AG04449 (cell line): ENCODE data around the gene ZIC4.

ENCODE experiments used
- CTCF ChIA-PET: fragments of 350-600 bp; formaldehyde crosslinking; extraction: SDS; loops from one replicate; lab custom pipeline; 2021; ENCODE audit warnings: antibody characterized with exemption; lab: Yijun Ruan, JAX
- POLR2A ChIA-PET: fragments of 400-600, 350-600 bp; formaldehyde crosslinking; extraction: SDS; loops from one replicate; lab custom pipeline; 2020; ENCODE audit warnings: antibody characterized with exemption, inconsistent platforms; lab: Yijun Ruan, JAX
- DNase-seq: peaks from one replicate; pipeline ENCODE4 v3.0.0-alpha.2; 2010; ENCODE audit warnings: low read depth, low spot score
- H3K4me3 ChIP-seq: 2 replicates; pipeline ENCODE4 v1.5.1; 2011; ENCODE audit warnings: low read depth, mild to moderate bottlenecking, control low read depth, low read length
- TF ChIP-seq, protein P1 (sequence below): IDR thresholded peaks from one replicate; pipeline ENCODE4 v1.5.1; 2011; ENCODE audit warnings: mild to moderate bottlenecking, moderate library complexity, low read length, control low read depth, inconsistent platforms; ENCODE audit not compliant: insufficient read depth; ENCODE audit errors: missing control alignments

The ZIC4 gene

GRCh38 chr3:147397155-147397874, 9.0 kb downstream of the ZIC4 start:
- no peak overlapping the region for H3K4me3 ChIP-seq
- TF ChIP-seq, protein P1, sequence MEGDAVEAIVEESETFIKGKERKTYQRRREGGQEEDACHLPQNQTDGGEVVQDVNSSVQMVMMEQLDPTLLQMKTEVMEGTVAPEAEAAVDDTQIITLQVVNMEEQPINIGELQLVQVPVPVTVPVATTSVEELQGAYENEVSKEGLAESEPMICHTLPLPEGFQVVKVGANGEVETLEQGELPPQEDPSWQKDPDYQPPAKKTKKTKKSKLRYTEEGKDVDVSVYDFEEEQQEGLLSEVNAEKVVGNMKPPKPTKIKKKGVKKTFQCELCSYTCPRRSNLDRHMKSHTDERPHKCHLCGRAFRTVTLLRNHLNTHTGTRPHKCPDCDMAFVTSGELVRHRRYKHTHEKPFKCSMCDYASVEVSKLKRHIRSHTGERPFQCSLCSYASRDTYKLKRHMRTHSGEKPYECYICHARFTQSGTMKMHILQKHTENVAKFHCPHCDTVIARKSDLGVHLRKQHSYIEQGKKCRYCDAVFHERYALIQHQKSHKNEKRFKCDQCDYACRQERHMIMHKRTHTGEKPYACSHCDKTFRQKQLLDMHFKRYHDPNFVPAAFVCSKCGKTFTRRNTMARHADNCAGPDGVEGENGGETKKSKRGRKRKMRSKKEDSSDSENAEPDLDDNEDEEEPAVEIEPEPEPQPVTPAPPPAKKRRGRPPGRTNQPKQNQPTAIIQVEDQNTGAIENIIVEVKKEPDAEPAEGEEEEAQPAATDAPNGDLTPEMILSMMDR, result no peak
- ChIA-PET CTCF (no interaction called here), POLR2A (no interaction called here)
- DNase-seq, result no peak

DNA sequence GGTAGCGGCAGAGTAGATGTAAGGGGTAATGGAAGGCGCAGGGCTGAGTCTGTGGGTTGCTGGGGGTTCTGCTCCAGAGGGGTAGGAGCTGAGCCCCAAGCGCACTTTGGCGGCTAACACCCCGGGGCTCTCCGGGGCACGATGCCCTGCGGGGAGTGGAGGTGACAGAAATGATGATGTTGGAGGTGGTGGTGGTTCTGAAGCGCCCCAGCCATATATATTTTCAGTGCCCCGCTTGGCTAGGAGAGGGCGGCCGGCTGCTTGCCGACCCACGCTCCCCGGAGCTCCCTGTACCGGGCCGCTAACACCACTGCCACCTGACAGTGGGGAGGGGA, 9.7 kb downstream of the ZIC4 start:
- POLR2A ChIA-PET, result no interaction called here
- CTCF ChIA-PET, result no interaction called here

GRCh38 chr3:147395899-147396711, 10.2 kb downstream of the ZIC4 start:
- TF ChIP-seq, protein P1, result no peak
- no peak for DNase-seq
- ChIA-PET POLR2A (no interaction called here), CTCF (no interaction called here)
- no peak overlapping the region; the same call in 1 of the 2 replicates for H3K4me3 ChIP-seq

More for the DNA sequence above, 9.7 kb downstream of the ZIC4 start:
- TF ChIP-seq, protein P1, result no peak
- no peak overlapping the region for H3K4me3 ChIP-seq
- no peak for DNase-seq

GRCh38 chr3:147394884-147395225, 11.5 kb downstream of the ZIC4 start:
- TF ChIP-seq, protein P1, result no peak
- peak overlapping the region; percentile 62 for H3K4me3 ChIP-seq
- DNase-seq, result no peak
- POLR2A ChIA-PET, result interaction anchor here (0.6 to 0.7 kb wide), 2 partner anchors 258 to 538 kb away, joined by 4 read pairs; no protein-coding TSS in a partner anchor
- CTCF ChIA-PET, result interaction anchor here (1.2 to 1.3 kb wide), 3 partner anchors 10 to 16 kb away, joined by 3 to 4 read pairs (median 3); no protein-coding TSS in a partner anchor

- POLR2A ChIA-PET, result interaction anchor here (0.6 to 2.1 kb wide), 3 partner anchors 17 to 538 kb away, joined by 4 to 9 read pairs (median 4); no protein-coding TSS in a partner anchor
- no peak for DNase-seq
- TF ChIP-seq, protein P1, result no peak
- CTCF ChIA-PET, result interaction anchor here (1.2 to 1.3 kb wide), 3 partner anchors 11 to 17 kb away, joined by 3 to 4 read pairs (median 3); no protein-coding TSS in a partner anchor
- H3K4me3 ChIP-seq, result peak overlapping the region; percentile 62
Observed at GRCh38 chr3:147393943-147394883, 12.1 kb downstream of the ZIC4 start.
